Measurements from ENCODE around the gene CHST9.

GRCh38 chr18:27223526-27224291 is 38.6 kb upstream of the CHST9 start:
- TF ChIP-seq, protein P1, sequence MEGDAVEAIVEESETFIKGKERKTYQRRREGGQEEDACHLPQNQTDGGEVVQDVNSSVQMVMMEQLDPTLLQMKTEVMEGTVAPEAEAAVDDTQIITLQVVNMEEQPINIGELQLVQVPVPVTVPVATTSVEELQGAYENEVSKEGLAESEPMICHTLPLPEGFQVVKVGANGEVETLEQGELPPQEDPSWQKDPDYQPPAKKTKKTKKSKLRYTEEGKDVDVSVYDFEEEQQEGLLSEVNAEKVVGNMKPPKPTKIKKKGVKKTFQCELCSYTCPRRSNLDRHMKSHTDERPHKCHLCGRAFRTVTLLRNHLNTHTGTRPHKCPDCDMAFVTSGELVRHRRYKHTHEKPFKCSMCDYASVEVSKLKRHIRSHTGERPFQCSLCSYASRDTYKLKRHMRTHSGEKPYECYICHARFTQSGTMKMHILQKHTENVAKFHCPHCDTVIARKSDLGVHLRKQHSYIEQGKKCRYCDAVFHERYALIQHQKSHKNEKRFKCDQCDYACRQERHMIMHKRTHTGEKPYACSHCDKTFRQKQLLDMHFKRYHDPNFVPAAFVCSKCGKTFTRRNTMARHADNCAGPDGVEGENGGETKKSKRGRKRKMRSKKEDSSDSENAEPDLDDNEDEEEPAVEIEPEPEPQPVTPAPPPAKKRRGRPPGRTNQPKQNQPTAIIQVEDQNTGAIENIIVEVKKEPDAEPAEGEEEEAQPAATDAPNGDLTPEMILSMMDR (IDR thresholded peaks at IDR 0.05; ENCODE audit: poor library complexity, severe bottlenecking): no peak
- TF ChIP-seq EZH2 (IDR thresholded peaks at IDR 0.05; ENCODE audit: borderline replicate concordance, insufficient read depth, low read length, poor library complexity, severe bottlenecking): no peak
- no peak for TF ChIP-seq POLR2AphosphoS5 (IDR thresholded peaks at IDR 0.05)
- TF ChIP-seq RAD21 (conservative IDR thresholded peaks at IDR 0.05): no peak
- no peak for TF ChIP-seq REST (IDR thresholded peaks at IDR 0.05; ENCODE audit: borderline replicate concordance)
- no peak for TF ChIP-seq EP300 (conservative IDR thresholded peaks at IDR 0.05; ENCODE audit: poor library complexity, severe bottlenecking)
- TF ChIP-seq TAF1 (IDR thresholded peaks at IDR 0.05; ENCODE audit: low read depth): no peak
- TF ChIP-seq SMC3 (conservative IDR thresholded peaks at IDR 0.05; ENCODE audit: poor library complexity): no peak
- TF ChIP-seq MXI1 (conservative IDR thresholded peaks at IDR 0.05; ENCODE audit: poor library complexity, severe bottlenecking): no peak

All from neural cell (in vitro differentiated cells).